ENCODE data around the gene ARHGAP28.

GRCh38 chr18:6923220-6923619, 193.7 kb downstream of the ARHGAP28 start:
- TF ChIP-seq, protein P1, sequence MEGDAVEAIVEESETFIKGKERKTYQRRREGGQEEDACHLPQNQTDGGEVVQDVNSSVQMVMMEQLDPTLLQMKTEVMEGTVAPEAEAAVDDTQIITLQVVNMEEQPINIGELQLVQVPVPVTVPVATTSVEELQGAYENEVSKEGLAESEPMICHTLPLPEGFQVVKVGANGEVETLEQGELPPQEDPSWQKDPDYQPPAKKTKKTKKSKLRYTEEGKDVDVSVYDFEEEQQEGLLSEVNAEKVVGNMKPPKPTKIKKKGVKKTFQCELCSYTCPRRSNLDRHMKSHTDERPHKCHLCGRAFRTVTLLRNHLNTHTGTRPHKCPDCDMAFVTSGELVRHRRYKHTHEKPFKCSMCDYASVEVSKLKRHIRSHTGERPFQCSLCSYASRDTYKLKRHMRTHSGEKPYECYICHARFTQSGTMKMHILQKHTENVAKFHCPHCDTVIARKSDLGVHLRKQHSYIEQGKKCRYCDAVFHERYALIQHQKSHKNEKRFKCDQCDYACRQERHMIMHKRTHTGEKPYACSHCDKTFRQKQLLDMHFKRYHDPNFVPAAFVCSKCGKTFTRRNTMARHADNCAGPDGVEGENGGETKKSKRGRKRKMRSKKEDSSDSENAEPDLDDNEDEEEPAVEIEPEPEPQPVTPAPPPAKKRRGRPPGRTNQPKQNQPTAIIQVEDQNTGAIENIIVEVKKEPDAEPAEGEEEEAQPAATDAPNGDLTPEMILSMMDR (conservative IDR thresholded peaks at IDR 0.05) = no peak
- TF ChIP-seq ZFX (IDR thresholded peaks at IDR 0.05) = no peak

Measured in C4-2B (cell line).